Stimulated activated CD4-positive, alpha-beta T cell treated with anti-CD3 and anti-CD28 coated beads, TNF-alpha, amount 100 ng/mL, for 24 hours (primary cell): Measurements from ENCODE around the gene VIPR1.
"Not testable (repeated sequence)": the region's sequence is repeated elsewhere in the genome, so short reads cannot be mapped to it uniquely, and the experiment has no call there.

Experiments used
- DNase-seq, 3 experiments: peaks; one replicate each; pipeline ENCODE4 v3.0.0-alpha.2; 2020; ENCODE audit warnings: low read depth in 3 of 3

VIPR1 gene

GRCh38 chr3:42575137-42575741 lies 72.8 kb downstream of the VIPR1 start:
- no peak for DNase-seq

- DNase-seq, result no peak
These were observed 75.6 kb downstream of the VIPR1 start for GRCh38 chr3:42578054-42578453.

- DNase-seq, result not testable (repeated sequence)
These were observed 76.9 kb downstream of the VIPR1 start for GRCh38 chr3:42579346-42579745.

GRCh38 chr3:42581400-42581708 lies 78.9 kb downstream of the VIPR1 start:
- DNase-seq, result no peak

GRCh38 chr3:42581709-42582473 lies 79.4 kb downstream of the VIPR1 start, which contains the start of gene SEC22C:
Gene SEC22C, minus strand, starts transcription at chr3:42581967. Its CDS starts 12,921 bp downstream, at chr3:42569046.
- DNase-seq, result peak; percentile 93 to 95 (median 94)

GRCh38 chr3:42582474-42583070 lies 80.1 kb downstream of the VIPR1 start:
- DNase-seq, result no peak
